Left lung (tissue), 10 donors: Measurements from ENCODE around the gene ULK4. TPM values are rescaled to one million over a fixed set of nuclear protein-coding genes. Genes with fewer than 3 reads are reported as not detected.

Experiments
- ATAC-seq: fragments of 200-7000 bp; cut with Tn5 transposase; one replicate; pipeline ENCODE4 v1.9.1; 2020; ENCODE audit warnings: moderate library complexity
- DNase-seq, 4 donors: peaks; one replicate each; pipeline ENCODE4 v3.0.0-alpha.2; 2013 to 2020
- H3K27ac ChIP-seq, 2 donors: fragments of 200-600 bp; sonication (generic) in 1 of 2; one replicate each; pipeline versions ENCODE4 v1.5.0 to v1.8.0; 2020 to 2021
- H3K27me3 ChIP-seq, 2 donors: fragments of 200-600 bp; sonication (generic) in 1 of 2; one replicate each; pipeline versions ENCODE4 v1.5.0 to v1.8.0; 2020 to 2021
- H3K36me3 ChIP-seq, 2 donors: fragments of 200-600 bp; sonication (generic) in 1 of 2; one replicate each; pipeline versions ENCODE4 v1.5.0 to v1.8.0; 2020 to 2021
- H3K4me1 ChIP-seq, 2 donors: fragments of 200-600 bp; one replicate each; pipeline ENCODE4 v1.8.0; 2021
- H3K4me3 ChIP-seq, 2 donors: fragments of 200-600 bp; sonication (generic) in 1 of 2; one replicate each; pipeline versions ENCODE4 v1.5.0 to v1.8.0; 2020 to 2021; ENCODE audit warnings: mild to moderate bottlenecking in 1 of 2
- H3K9me3 ChIP-seq, 2 donors: fragments of 200-600 bp; sonication (generic) in 1 of 2; one replicate each; pipeline versions ENCODE4 v1.5.0 to v1.8.0; 2020 to 2021
- CTCF ChIP-seq, 2 donors: fragments of 200-600 bp; sonication (generic) in 1 of 2; IDR thresholded peaks; one replicate each; pipeline versions ENCODE4 v1.5.0 to v1.8.0; 2021; ENCODE audit warnings: antibody characterized with exemption in 2 of 2
- intact Hi-C, 2 donors: fragments of 100-400 bp; cut with DNase I; formaldehyde crosslinking; loops; one replicate each; pipeline versions ENCODE4 v1.11.2 to v1.14.2; 2022
- polyA plus RNA-seq, 6 donors: library from polyadenylated mRNA; unstranded; fragments of 120-200 nt; gene quantifications; one replicate each; pipeline ENCODE4 v1.2.1, GENCODE V29; 2013; ENCODE audit not compliant: insufficient read length in 6 of 6
- total RNA-seq, 2 donors: library from RNA; stranded (reverse); fragmentation: NEBNext Ultra II Directional; extraction: Animal tissue kit (Norgen Biotek cat#: 25700); gene quantifications; one replicate each; pipeline ENCODE4 v1.2.1, GENCODE V29; 2021
- donor health status: DM: no; HTN: yes; CAD: no.
- donor health status: DM: no; HTN: no; CAD: no.

The ULK4 gene
- total and polyA plus RNA-seq, 8 donors, result 3.9 to 12.1 (median 5.6) TPM

- no peaks in the 10 kb centered on the region for H3K9me3 ChIP-seq
- intact Hi-C loops, result no loop called here
- no peak overlapping the region for H3K4me3 ChIP-seq
- ATAC-seq, result no peak
- no peak for TF ChIP-seq CTCF (IDR thresholded peaks at IDR 0.05)
- no peak overlapping the region for H3K27ac ChIP-seq
- H3K4me1 ChIP-seq, result no peaks in the 10 kb centered on the region
- peak in 1 of 4 donors; percentile 63 for DNase-seq
- no peaks in the 10 kb centered on the region for H3K27me3 ChIP-seq
- H3K36me3 ChIP-seq, result no peaks in the 10 kb centered on the region
Observed at GRCh38 chr3:41265011-41265545, 696.8 kb downstream of the ULK4 start.

GRCh38 chr3:41260063-41260450 lies 701.8 kb downstream of the ULK4 start:
- H3K27me3 ChIP-seq, result no peaks in the 10 kb centered on the region
- TF ChIP-seq CTCF (IDR thresholded peaks at IDR 0.05), result no peak
- no peak overlapping the region for H3K4me3 ChIP-seq
- ATAC-seq (no peak), DNase-seq (no peak)
- H3K36me3 ChIP-seq, result no peaks in the 10 kb centered on the region
- intact Hi-C loops, result no loop called here
- no peaks in the 10 kb centered on the region for H3K4me1 ChIP-seq
- no peak overlapping the region for H3K27ac ChIP-seq
- no peaks in the 10 kb centered on the region for H3K9me3 ChIP-seq

GRCh38 chr3:41259449-41260062 lies 702.3 kb downstream of the ULK4 start:
- intact Hi-C loops, result no loop called here

GRCh38 chr3:41258239-41258800 lies 703.6 kb downstream of the ULK4 start:
- Histone ChIP-seq H3K36me3 (no peaks in the 10 kb centered on the region), H3K27ac (no peak overlapping the region), H3K4me3 (no peak overlapping the region), H3K4me1 (no peaks in the 10 kb centered on the region), H3K27me3 (no peaks in the 10 kb centered on the region), H3K9me3 (no peaks in the 10 kb centered on the region)
- ATAC-seq (no peak), DNase-seq (no peak)
- no peak for TF ChIP-seq CTCF (IDR thresholded peaks at IDR 0.05)
- intact Hi-C loops, result no loop called here

More at GRCh38 chr3:41259449-41260062, 702.3 kb downstream of the ULK4 start:
- no peaks in the 10 kb centered on the region for H3K4me1 ChIP-seq
- ATAC-seq (no peak), DNase-seq (no peak)
- TF ChIP-seq CTCF (IDR thresholded peaks at IDR 0.05), result no peak
- no peaks in the 10 kb centered on the region for H3K36me3 ChIP-seq
- no peaks in the 10 kb centered on the region for H3K27me3 ChIP-seq
- H3K27ac ChIP-seq, result no peak overlapping the region
- no peak overlapping the region for H3K4me3 ChIP-seq
- no peaks in the 10 kb centered on the region for H3K9me3 ChIP-seq

GRCh38 chr3:41251593-41251992 lies 710.3 kb downstream of the ULK4 start:
- Histone ChIP-seq H3K9me3 (no peaks in the 10 kb centered on the region), H3K4me3 (no peak overlapping the region), H3K4me1 (peaks cover 0 to 5% of the 10 kb centered on the region in 2 donors), H3K27ac (no peak overlapping the region), H3K36me3 (no peaks in the 10 kb centered on the region), H3K27me3 (no peaks in the 10 kb centered on the region)
- no peak for TF ChIP-seq CTCF (IDR thresholded peaks at IDR 0.05)
- no peak for ATAC-seq
- intact Hi-C loops, result no loop called here
- DNase-seq, result no peak
